Breast epithelium (tissue), 3 donors: ENCODE data around the gene COPS6.

Experiments used
- CTCF ChIP-seq, 3 donors: fragments of 450-650 bp; IDR thresholded peaks; one replicate each; pipeline ENCODE4 v1.5.1; 2016 to 2017; ENCODE audit warnings: antibody characterized with exemption in 3 of 3, mild to moderate bottlenecking in 3 of 3, moderate library complexity in 3 of 3
- POLR2AphosphoS5 ChIP-seq, 3 donors: sonication (generic); formaldehyde crosslinking; IDR thresholded peaks; one replicate each; pipeline ENCODE4 v1.6.1; 2017; ENCODE audit warnings: antibody characterized with exemption in 3 of 3

- no peak for TF ChIP-seq CTCF (IDR thresholded peaks at IDR 0.05)
- TF ChIP-seq POLR2AphosphoS5 (IDR thresholded peaks at IDR 0.05): no peak
Observed at GRCh38 chr7:100127866-100128636, 39.3 kb downstream of the COPS6 start.
